HUES6 (cell line): ENCODE results near the gene KLRG1.

Experiments
- H3K27ac ChIP-seq: 2 replicates; pipeline ENCODE4 v1.7.0; 2013; ENCODE audit warnings: low read depth, mild to moderate bottlenecking, low read length, inconsistent platforms
- H3K27me3 ChIP-seq: 2 replicates; pipeline ENCODE4 v1.6.1; 2013; ENCODE audit warnings: low read length; ENCODE audit not compliant: control insufficient read depth, insufficient read depth
- H3K36me3 ChIP-seq: 2 replicates; pipeline ENCODE4 v1.6.1; 2013; ENCODE audit warnings: low read length; ENCODE audit not compliant: control insufficient read depth, insufficient read depth
- H3K4me1 ChIP-seq: 2 replicates; pipeline ENCODE4 v1.6.1; 2013; ENCODE audit warnings: low read length; ENCODE audit not compliant: control insufficient read depth, insufficient read depth
- H3K4me3 ChIP-seq: 2 replicates; pipeline ENCODE4 v1.5.1; 2013; ENCODE audit warnings: low read depth, low read length
- H3K9ac ChIP-seq: one replicate; pipeline ENCODE4 v1.6.1; 2013; ENCODE audit warnings: mild to moderate bottlenecking, low read length
- H3K9me3 ChIP-seq: 2 replicates; pipeline ENCODE4 v1.6.1; 2013; ENCODE audit warnings: low read depth, low read length; ENCODE audit not compliant: control insufficient read depth, insufficient read depth

KLRG1 gene

DNA sequence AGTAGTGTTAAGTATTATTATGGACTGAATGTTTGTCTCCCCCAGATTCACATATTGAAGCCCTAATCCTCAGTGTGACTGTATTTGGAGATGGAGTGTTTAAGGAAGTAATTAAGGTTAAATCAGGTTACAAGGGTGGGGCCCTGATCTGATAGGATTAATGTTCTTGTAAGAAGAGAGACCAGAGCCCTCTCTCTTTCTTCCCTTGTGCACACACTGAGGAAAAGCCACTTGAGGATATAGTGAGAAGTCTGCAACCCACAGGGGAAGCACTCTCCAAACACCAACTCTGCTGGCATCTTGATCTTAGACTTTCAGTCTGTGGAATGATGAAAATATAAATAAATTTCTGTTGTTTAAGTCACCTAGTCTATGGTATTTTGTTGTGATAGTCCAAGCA, 2.2 kb upstream of the KLRG1 start:
- Histone ChIP-seq H3K9ac (no peak overlapping the region), H3K27ac (no peak overlapping the region), H3K36me3 (no peaks in the 10 kb centered on the region), H3K27me3 (no peaks in the 10 kb centered on the region), H3K9me3 (no peaks in the 10 kb centered on the region), H3K4me1 (no peaks in the 10 kb centered on the region), H3K4me3 (no peak overlapping the region)

- H3K4me1 ChIP-seq: no peaks in the 10 kb centered on the region
- no peaks in the 10 kb centered on the region for H3K27me3 ChIP-seq
- no peak overlapping the region for H3K4me3 ChIP-seq
- no peak overlapping the region for H3K9ac ChIP-seq
- no peaks in the 10 kb centered on the region for H3K36me3 ChIP-seq
- no peaks in the 10 kb centered on the region for H3K9me3 ChIP-seq
- H3K27ac ChIP-seq: no peak overlapping the region
These were observed 1.7 kb upstream of the KLRG1 start for GRCh38 chr12:8987685-8988084.

DNA sequence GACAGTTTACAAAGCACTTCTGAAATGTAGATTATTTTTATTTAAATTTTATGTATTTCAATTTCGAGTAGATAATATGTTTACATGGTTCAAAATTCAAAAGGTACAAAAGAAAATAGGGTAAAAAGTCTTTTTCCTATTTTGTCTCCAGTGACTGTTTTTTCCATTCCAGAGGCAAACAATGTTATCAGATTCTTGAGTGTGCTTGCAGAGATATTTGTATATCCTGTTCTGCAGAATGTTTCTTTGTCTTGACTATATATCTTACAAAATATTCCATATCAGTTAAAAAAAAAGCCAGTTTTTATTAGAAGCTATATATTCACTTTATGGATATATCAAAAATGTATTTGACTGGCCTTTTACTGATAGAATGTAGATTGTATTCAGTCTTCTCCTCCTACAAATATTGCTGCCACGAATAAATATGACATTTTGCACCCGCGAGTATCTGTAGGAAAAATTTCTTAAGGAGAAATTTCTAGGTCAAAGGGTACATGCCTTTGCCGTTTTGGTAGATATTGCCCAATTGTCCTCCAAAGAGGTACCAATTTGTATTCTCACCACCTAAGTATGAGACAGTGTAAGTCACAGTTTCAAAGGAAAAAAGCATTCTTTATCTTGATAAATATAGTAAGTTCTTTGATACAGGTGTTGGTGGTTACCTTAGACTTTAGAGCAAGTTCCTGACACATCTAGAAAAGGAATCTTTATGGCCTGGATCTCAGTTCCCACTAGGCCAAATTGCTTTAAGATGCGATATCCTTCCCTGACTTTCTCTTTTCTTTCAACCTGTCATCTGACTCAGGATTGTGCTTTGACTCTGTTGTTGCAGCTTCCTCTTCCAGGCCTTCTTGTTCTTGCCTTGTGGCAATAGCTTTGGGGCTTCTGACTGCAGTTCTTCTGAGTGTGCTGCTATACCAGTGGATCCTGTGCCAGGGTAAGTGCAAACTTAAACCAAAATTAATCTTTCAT, 2.3 kb downstream of the KLRG1 start:
- Histone ChIP-seq H3K27ac (no peak overlapping the region), H3K9me3 (no peaks in the 10 kb centered on the region), H3K27me3 (no peaks in the 10 kb centered on the region), H3K9ac (no peak overlapping the region), H3K4me3 (no peak overlapping the region), H3K36me3 (no peaks in the 10 kb centered on the region), H3K4me1 (0 out of 2 replicates have a peak, but pooled peaks cover 2% of the 10 kb centered on the region)

- Histone ChIP-seq H3K27me3 (no peaks in the 10 kb centered on the region), H3K4me3 (no peak overlapping the region), H3K9ac (no peak overlapping the region), H3K9me3 (no peaks in the 10 kb centered on the region), H3K36me3 (no peaks in the 10 kb centered on the region), H3K4me1 (0 out of 2 replicates have a peak, but pooled peaks cover 8% of the 10 kb centered on the region), H3K27ac (no peak overlapping the region)
These were observed 4.5 kb downstream of the KLRG1 start for GRCh38 chr12:8993827-8994226.

DNA sequence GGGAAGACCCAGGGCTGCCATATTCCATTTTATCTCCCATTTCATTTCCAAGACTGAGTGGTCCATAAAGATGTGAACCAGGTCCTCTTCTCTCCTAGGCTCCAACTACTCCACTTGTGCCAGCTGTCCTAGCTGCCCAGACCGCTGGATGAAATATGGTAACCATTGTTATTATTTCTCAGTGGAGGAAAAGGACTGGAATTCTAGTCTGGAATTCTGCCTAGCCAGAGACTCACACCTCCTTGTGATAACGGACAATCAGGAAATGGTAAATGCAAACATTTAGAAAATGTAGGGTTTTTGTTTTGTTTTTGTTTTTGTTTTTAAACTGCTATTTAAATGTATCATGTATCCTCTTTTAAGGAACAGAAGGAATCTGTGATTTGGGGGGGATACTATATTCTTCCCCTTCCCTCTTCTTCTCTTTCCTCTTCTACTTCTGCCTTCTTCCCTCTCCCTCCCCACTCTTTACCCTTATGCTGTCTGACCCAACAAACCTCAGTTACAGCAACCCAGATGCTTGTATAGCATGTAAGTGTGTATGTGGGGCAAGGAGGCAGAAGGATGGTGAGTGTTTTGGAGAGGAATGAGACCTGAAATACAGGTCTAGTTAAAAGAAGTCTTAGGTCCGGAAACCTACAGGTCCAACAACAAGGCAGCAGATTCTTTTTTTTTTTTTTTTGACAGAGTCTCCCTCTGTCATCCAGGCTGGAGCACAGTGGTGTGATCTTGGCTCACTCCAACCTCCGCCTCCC, 5.9 kb downstream of the KLRG1 start:
- no peaks in the 10 kb centered on the region for H3K36me3 ChIP-seq
- H3K27ac ChIP-seq: no peak overlapping the region
- H3K9me3 ChIP-seq: no peaks in the 10 kb centered on the region
- H3K27me3 ChIP-seq: no peaks in the 10 kb centered on the region
- H3K4me3 ChIP-seq: no peak overlapping the region
- no peak overlapping the region for H3K9ac ChIP-seq
- H3K4me1 ChIP-seq: 0 out of 2 replicates have a peak, but pooled peaks cover 8% of the 10 kb centered on the region

GRCh38 chr12:8996682-8997405, 7.5 kb downstream of the KLRG1 start:
- no peaks in the 10 kb centered on the region for H3K36me3 ChIP-seq
- H3K9ac ChIP-seq: no peak overlapping the region
- 0 out of 2 replicates have a peak, but pooled peaks cover 8% of the 10 kb centered on the region for H3K4me1 ChIP-seq
- no peak overlapping the region for H3K27ac ChIP-seq
- H3K4me3 ChIP-seq: no peak overlapping the region
- H3K27me3 ChIP-seq: no peaks in the 10 kb centered on the region
- H3K9me3 ChIP-seq: peaks cover 4% of the 10 kb centered on the region

- Histone ChIP-seq H3K4me1 (0 out of 2 replicates have a peak, but pooled peaks cover 8% of the 10 kb centered on the region), H3K9me3 (peaks cover 4% of the 10 kb centered on the region), H3K27me3 (no peaks in the 10 kb centered on the region), H3K4me3 (no peak overlapping the region), H3K9ac (no peak overlapping the region), H3K36me3 (no peaks in the 10 kb centered on the region), H3K27ac (no peak overlapping the region)
These were observed 11.9 kb downstream of the KLRG1 start for GRCh38 chr12:9001233-9001632.

DNA sequence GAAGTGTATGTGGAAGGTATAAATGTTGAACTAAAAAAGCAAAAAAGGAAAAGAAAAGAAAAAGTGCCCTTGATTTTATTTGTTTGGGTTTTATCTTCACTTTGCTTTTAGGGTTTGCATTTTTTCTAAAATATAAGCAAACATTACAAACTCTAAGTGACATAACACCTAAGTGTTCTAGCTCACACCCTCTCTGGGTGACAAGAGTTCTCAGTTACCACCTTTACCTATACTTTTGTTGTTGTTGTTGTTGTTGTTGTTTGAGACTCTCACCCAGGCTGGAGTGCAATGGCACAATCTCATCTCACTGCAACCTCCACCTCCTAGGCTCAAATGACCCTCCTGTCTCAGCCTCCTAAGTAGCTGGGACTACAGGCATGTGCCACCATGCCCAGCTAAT, 13.0 kb downstream of the KLRG1 start:
- H3K4me1 ChIP-seq: no peaks in the 10 kb centered on the region
- no peaks in the 10 kb centered on the region for H3K36me3 ChIP-seq
- H3K27me3 ChIP-seq: no peaks in the 10 kb centered on the region
- no peak overlapping the region for H3K9ac ChIP-seq
- H3K9me3 ChIP-seq: peaks cover 4% of the 10 kb centered on the region
- no peak overlapping the region for H3K4me3 ChIP-seq
- no peak overlapping the region for H3K27ac ChIP-seq

GRCh38 chr12:9022592-9022991, 33.2 kb downstream of the KLRG1 start:
- H3K4me1 ChIP-seq: no peaks in the 10 kb centered on the region
- H3K27me3 ChIP-seq: no peaks in the 10 kb centered on the region
- H3K4me3 ChIP-seq: no peak overlapping the region
- H3K9me3 ChIP-seq: peaks cover 5% of the 10 kb centered on the region; the same call in 1 of the 2 replicates
- H3K36me3 ChIP-seq: no peaks in the 10 kb centered on the region
- H3K9ac ChIP-seq: no peak overlapping the region
- no peak overlapping the region for H3K27ac ChIP-seq

DNA sequence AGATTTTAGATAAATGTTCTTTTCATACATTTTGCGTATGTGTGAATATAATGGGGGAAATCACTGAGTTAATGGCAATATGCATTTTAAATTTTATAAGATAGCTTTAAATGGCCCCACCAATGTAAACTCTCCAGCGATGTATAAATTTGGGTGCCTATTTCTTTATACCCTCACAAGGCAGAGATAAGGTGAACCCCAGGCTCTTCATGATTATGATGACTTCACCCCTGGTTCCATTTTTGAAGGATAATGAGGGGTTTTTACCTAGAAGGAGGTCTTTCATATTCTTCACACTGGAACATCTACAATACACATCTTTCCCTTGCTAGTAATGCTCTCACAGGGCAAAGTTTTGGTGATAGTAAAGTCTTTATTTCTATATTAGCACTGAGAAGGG, 35.2 kb downstream of the KLRG1 start:
- Histone ChIP-seq H3K27me3 (no peaks in the 10 kb centered on the region), H3K9me3 (no peaks in the 10 kb centered on the region), H3K27ac (no peak overlapping the region), H3K4me1 (no peaks in the 10 kb centered on the region), H3K4me3 (no peak overlapping the region), H3K9ac (no peak overlapping the region), H3K36me3 (no peaks in the 10 kb centered on the region)
